Activated T-helper 2 cell treated with anti-CD3 and anti-CD28 coated beads, Interferon-gamma antibody, Interleukin-2, Interleukin-4, amounts not matched to agents 10 μg/mL and 5 μg/mL and 100 μg/mL, durations not matched to agents 14 hours and 24 hours and 36 hours (primary cell): Measurements from ENCODE around the gene TENT5C. TPM values are rescaled to one million over a fixed set of nuclear protein-coding genes. Genes with fewer than 3 reads are reported as not detected.

Source experiments
- DNase-seq: peaks from one replicate; pipeline ENCODE4 v3.0.0; 2021; ENCODE audit warnings: low spot score
- H3K27ac Mint-ChIP-seq: one replicate; pipeline ENCODE4 v1.8.0; 2021; ENCODE audit warnings: mixed read lengths
- H3K27me3 Mint-ChIP-seq: one replicate; pipeline ENCODE4 v1.8.0; 2021; ENCODE audit warnings: low read depth, mixed read lengths
- H3K36me3 Mint-ChIP-seq: one replicate; pipeline ENCODE4 v1.8.0; 2021; ENCODE audit warnings: low read depth, mixed read lengths
- H3K4me1 Mint-ChIP-seq: one replicate; pipeline ENCODE4 v1.8.0; 2021; ENCODE audit warnings: low read depth, mixed read lengths
- H3K4me3 Mint-ChIP-seq: one replicate; pipeline ENCODE4 v1.8.0; 2021; ENCODE audit warnings: low read depth, mild to moderate bottlenecking, moderate library complexity, mixed read lengths
- H3K9me3 Mint-ChIP-seq: one replicate; pipeline ENCODE4 v1.8.0; 2021; ENCODE audit warnings: mixed read lengths
- intact Hi-C: fragments of 100-400 bp; cut with micrococcal nuclease; formaldehyde crosslinking; loops from one replicate; pipeline ENCODE4 v1.15.1; 2023
- total RNA-seq: library from RNA; stranded (reverse); gene quantifications from 2 replicates; pipeline ENCODE4 v1.2.3, GENCODE V29; 2022

The TENT5C gene
- total RNA-seq, 1 donor from 2014 or later = 11.2 TPM

GRCh38 chr1:117587499-117588356, 18.1 kb upstream of the TENT5C start:
- Mint-ChIP-seq H3K9me3 (no peaks in the 10 kb centered on the region), H3K27ac (no peak overlapping the region), H3K4me1 (no peaks in the 10 kb centered on the region), H3K27me3 (peaks cover 7% of the 10 kb centered on the region), H3K4me3 (no peak overlapping the region), H3K36me3 (no peaks in the 10 kb centered on the region)
- no peak for DNase-seq
- intact Hi-C loops = no loop called here

DNA sequence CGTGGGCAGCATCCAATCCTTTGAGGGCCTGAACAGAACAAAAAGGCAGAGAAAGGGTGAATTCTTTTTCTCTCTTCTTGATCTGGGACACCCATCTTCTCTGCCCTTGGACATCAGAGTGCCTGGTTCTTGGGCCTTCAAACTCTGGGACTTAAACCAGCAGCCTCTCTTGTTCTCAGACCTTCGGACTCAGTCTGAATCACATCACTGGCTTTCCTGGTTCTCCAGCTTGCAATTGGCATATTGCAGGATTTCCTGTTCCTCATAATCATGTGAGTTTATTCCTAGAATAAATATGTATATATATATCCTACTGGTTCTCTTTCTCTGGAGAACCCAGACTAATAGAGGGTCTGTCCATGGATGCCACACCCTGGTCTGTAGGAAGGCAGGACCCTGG, 16.3 kb upstream of the TENT5C start:
- Mint-ChIP-seq H3K4me1 (no peaks in the 10 kb centered on the region), H3K4me3 (no peak overlapping the region), H3K27ac (no peak overlapping the region), H3K9me3 (no peaks in the 10 kb centered on the region), H3K27me3 (peaks cover 7% of the 10 kb centered on the region), H3K36me3 (no peaks in the 10 kb centered on the region)
- no peak for DNase-seq
- intact Hi-C loops = no loop called here

- DNase-seq = no peak
- no peaks in the 10 kb centered on the region for H3K4me1 Mint-ChIP-seq
- H3K9me3 Mint-ChIP-seq = no peaks in the 10 kb centered on the region
- H3K27me3 Mint-ChIP-seq = peaks cover 7% of the 10 kb centered on the region
- no peak overlapping the region for H3K27ac Mint-ChIP-seq
- H3K36me3 Mint-ChIP-seq = no peaks in the 10 kb centered on the region
- H3K4me3 Mint-ChIP-seq = no peak overlapping the region
- intact Hi-C loops = no loop called here
Observed at GRCh38 chr1:117590273-117590925, 15.4 kb upstream of the TENT5C start.

DNA sequence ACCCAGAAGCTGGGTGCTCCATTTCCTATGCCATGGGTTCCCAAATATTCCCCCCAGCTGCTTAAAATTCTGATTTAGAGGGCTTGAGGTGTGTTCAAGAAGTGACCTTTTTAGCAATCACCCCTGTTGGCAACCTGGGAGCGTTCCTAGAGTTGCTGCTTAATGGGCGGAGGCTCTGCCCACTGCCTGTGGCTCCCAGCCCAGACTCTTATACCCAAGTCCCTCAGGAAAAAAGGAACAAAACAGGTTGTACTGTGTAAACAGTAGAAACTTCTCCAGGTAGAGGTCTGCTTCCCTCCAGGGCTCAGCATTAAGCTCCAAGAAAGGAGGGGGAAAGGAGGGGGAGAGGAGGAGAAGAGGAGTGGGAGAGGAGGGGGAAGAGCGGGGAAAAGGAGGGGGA, 14.6 kb upstream of the TENT5C start:
- H3K27ac Mint-ChIP-seq = no peak overlapping the region
- H3K9me3 Mint-ChIP-seq = no peaks in the 10 kb centered on the region
- intact Hi-C loops = no loop called here
- H3K27me3 Mint-ChIP-seq = peaks cover 9% of the 10 kb centered on the region
- DNase-seq = no peak
- no peaks in the 10 kb centered on the region for H3K36me3 Mint-ChIP-seq
- no peaks in the 10 kb centered on the region for H3K4me1 Mint-ChIP-seq
- H3K4me3 Mint-ChIP-seq = no peak overlapping the region

DNA sequence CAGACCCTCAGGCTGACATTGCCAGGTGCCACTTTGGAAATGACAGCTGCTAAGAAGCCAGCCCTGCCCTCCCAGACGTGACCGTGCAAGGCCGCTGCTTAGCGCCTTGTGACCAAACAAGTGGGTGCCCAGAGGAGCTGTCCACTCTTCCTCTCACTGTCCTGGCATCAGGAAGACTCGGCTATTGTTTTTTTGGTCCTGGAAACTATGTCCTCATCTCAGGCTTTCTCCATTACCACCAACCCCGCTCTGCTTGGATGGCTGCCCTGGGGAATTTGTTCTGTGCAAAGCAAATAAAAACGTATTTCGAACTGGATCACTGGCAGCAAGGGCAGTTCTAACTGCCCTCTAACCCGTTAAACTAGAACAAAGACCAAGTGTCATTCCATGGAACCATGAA, 13.7 kb upstream of the TENT5C start:
- intact Hi-C loops = no loop called here
- no peak overlapping the region for H3K4me3 Mint-ChIP-seq
- H3K9me3 Mint-ChIP-seq = no peaks in the 10 kb centered on the region
- H3K27ac Mint-ChIP-seq = no peak overlapping the region
- H3K27me3 Mint-ChIP-seq = peaks cover 14% of the 10 kb centered on the region
- H3K4me1 Mint-ChIP-seq = no peaks in the 10 kb centered on the region
- DNase-seq = no peak
- no peaks in the 10 kb centered on the region for H3K36me3 Mint-ChIP-seq

GRCh38 chr1:117594261-117594990, 11.4 kb upstream of the TENT5C start:
- DNase-seq = no peak
- Mint-ChIP-seq H3K9me3 (no peaks in the 10 kb centered on the region), H3K4me3 (no peak overlapping the region), H3K27ac (no peak overlapping the region), H3K4me1 (no peaks in the 10 kb centered on the region), H3K27me3 (peaks cover 24% of the 10 kb centered on the region), H3K36me3 (no peaks in the 10 kb centered on the region)
- intact Hi-C loops = no loop called here

DNA sequence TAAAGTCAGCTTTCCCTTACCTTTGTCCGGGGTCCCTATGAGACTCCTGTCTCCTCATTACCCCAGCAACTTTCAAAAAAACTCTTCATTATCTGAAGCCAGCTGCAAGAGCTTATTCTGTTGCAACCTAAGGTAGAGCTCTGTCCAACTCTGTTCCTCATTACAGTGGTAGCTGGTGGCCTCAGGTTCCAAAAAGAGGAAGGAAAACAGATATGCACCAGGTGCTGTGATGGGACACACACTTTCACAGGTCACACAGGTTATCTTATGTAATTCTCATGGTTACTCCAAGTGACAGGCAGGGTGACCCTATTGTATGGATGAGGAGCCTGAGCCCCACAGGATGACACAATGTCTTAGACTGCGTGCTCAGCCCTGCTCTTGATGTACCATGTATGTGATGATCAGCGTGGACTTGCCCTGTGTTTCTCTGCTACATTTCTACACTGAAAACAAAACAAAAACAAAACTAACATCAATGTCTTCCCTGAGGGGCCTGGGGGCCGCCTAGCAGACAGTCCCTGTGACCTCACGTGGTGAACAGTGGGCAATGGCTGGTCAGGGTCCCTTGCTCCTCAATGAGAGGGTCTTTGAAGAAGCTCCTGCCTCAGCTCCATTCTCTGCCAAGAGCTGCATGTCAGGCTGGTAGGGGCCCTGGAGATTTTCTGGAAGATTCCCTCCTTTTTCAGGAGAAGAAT, 9.7 kb upstream of the TENT5C start:
- no peak for DNase-seq
- no peaks in the 10 kb centered on the region for H3K36me3 Mint-ChIP-seq
- H3K27me3 Mint-ChIP-seq = peaks cover 25% of the 10 kb centered on the region
- no peaks in the 10 kb centered on the region for H3K4me1 Mint-ChIP-seq
- intact Hi-C loops = no loop called here
- no peaks in the 10 kb centered on the region for H3K9me3 Mint-ChIP-seq
- H3K27ac Mint-ChIP-seq = no peak overlapping the region
- H3K4me3 Mint-ChIP-seq = no peak overlapping the region

GRCh38 chr1:117598489-117598888, 7.4 kb upstream of the TENT5C start:
- Mint-ChIP-seq H3K36me3 (no peaks in the 10 kb centered on the region), H3K27ac (no peak overlapping the region), H3K27me3 (peaks cover 35% of the 10 kb centered on the region), H3K4me1 (no peaks in the 10 kb centered on the region), H3K4me3 (no peak overlapping the region), H3K9me3 (no peaks in the 10 kb centered on the region)
- no peak for DNase-seq
- intact Hi-C loops = no loop called here

GRCh38 chr1:117599286-117600221, 6.3 kb upstream of the TENT5C start:
- H3K27ac Mint-ChIP-seq = no peak overlapping the region
- no peak overlapping the region for H3K4me3 Mint-ChIP-seq
- H3K36me3 Mint-ChIP-seq = no peaks in the 10 kb centered on the region
- DNase-seq = no peak
- H3K27me3 Mint-ChIP-seq = peaks cover 46% of the 10 kb centered on the region
- peaks cover 4% of the 10 kb centered on the region for H3K4me1 Mint-ChIP-seq
- no peaks in the 10 kb centered on the region for H3K9me3 Mint-ChIP-seq
- intact Hi-C loops = loop anchor here (10.0 kb wide), 2 partner anchors 295 to 1225 kb away; partner anchors contain the start of gene ATP1A1

- Mint-ChIP-seq H3K4me3 (no peak overlapping the region), H3K27me3 (peaks cover 49% of the 10 kb centered on the region)
Observed at GRCh38 chr1:117600325-117600943, 5.4 kb upstream of the TENT5C start.

DNA sequence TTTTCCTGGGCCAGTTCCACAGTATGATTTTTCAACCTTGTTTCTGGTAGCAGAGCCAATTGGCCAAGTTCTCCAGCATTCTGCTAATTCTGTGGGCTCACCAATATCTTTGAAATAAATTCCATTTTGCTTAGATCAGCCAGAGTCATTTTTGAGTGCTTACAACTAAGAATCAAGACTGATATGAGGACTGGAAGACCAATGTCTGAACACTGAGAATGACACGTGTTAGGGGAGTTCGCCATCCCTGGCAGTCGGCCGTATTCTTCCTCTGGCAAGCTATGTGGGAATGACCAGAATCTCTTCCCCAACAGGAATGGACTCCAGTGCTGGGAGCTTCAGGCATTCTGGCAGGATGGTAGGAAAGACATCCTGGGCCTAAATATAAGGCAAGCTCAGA, 4.9 kb upstream of the TENT5C start:
- Mint-ChIP-seq H3K27me3 (peaks cover 49% of the 10 kb centered on the region), H3K4me1 (peaks cover 11% of the 10 kb centered on the region), H3K27ac (no peak overlapping the region), H3K36me3 (no peaks in the 10 kb centered on the region), H3K9me3 (no peaks in the 10 kb centered on the region), H3K4me3 (no peak overlapping the region)
- intact Hi-C loops = loop anchor here (10.0 kb wide), 2 partner anchors 294 to 1226 kb away; partner anchors contain the start of gene ATP1A1
- DNase-seq = no peak

More at GRCh38 chr1:117600325-117600943, 5.4 kb upstream of the TENT5C start:
- intact Hi-C loops = loop anchor here (10.0 kb wide), 2 partner anchors 294 to 1226 kb away; partner anchors contain the start of gene ATP1A1
- DNase-seq = no peak
- Mint-ChIP-seq H3K9me3 (no peaks in the 10 kb centered on the region), H3K4me1 (peaks cover 10% of the 10 kb centered on the region), H3K36me3 (no peaks in the 10 kb centered on the region), H3K27ac (no peak overlapping the region)
